Liver (tissue), 9 donors: ENCODE measurements around the gene EEIG2. TPM values are rescaled to one million over a fixed set of nuclear protein-coding genes. Genes with fewer than 3 reads are reported as not detected.

ENCODE experiments used
- DNase-seq: peaks from one replicate; pipeline ENCODE4 v3.0.0-alpha.2; 2017; ENCODE audit warnings: low spot score
- H3K27ac ChIP-seq, 2 donors: one replicate each; pipeline ENCODE4 v1.7.0; 2013; ENCODE audit warnings: inconsistent platforms in 2 of 2, low read length in 2 of 2, control low read depth in 1 of 2, low read depth in 1 of 2, mild to moderate bottlenecking in 1 of 2
- H3K27me3 ChIP-seq, 4 donors: one replicate each; pipeline versions ENCODE4 v1.6.1 to v1.7.0; 2013; ENCODE audit warnings: low read length in 3 of 4, inconsistent platforms in 1 of 4, mild to moderate bottlenecking in 1 of 4, moderate library complexity in 1 of 4; ENCODE audit not compliant: control insufficient read depth in 4 of 4, insufficient read depth in 4 of 4
- H3K36me3 ChIP-seq, 4 donors: one replicate each; pipeline versions ENCODE4 v1.6.1 to v1.7.0; 2013; ENCODE audit warnings: low read length in 3 of 4, mild to moderate bottlenecking in 3 of 4, low read depth in 1 of 4, moderate library complexity in 1 of 4; ENCODE audit not compliant: control insufficient read depth in 4 of 4, insufficient read depth in 3 of 4
- H3K4me1 ChIP-seq, 4 donors: one replicate each; pipeline versions ENCODE4 v1.6.1 to v1.7.0; 2013; ENCODE audit warnings: low read length in 3 of 4, mild to moderate bottlenecking in 3 of 4, moderate library complexity in 1 of 4; ENCODE audit not compliant: control insufficient read depth in 4 of 4, insufficient read depth in 4 of 4
- H3K4me3 ChIP-seq, 3 donors: one replicate each; pipeline versions ENCODE4 v1.6.1 to v1.7.0; 2013; ENCODE audit warnings: low read length in 3 of 3, control low read depth in 1 of 3, low read depth in 1 of 3, mild to moderate bottlenecking in 1 of 3
- H3K9ac ChIP-seq, 2 donors: one replicate each; pipeline ENCODE4 v1.7.0; 2013; ENCODE audit warnings: low read length in 2 of 2, mild to moderate bottlenecking in 2 of 2, moderate library complexity in 2 of 2, control low read depth in 1 of 2, low read depth in 1 of 2
- H3K9me3 ChIP-seq, 4 donors: one replicate each; pipeline versions ENCODE4 v1.6.1 to v1.7.0; 2013; ENCODE audit warnings: low read length in 3 of 4; ENCODE audit not compliant: control insufficient read depth in 4 of 4
- EGR1 ChIP-seq, 2 donors: IDR thresholded peaks; 2 replicates each; pipeline ENCODE4 v1.6.1; 2016 to 2018; ENCODE audit warnings: antibody characterized with exemption in 2 of 2, low read depth in 2 of 2
- FOXA1 ChIP-seq: IDR thresholded peaks from 2 replicates; pipeline ENCODE4 v1.6.1; 2016; ENCODE audit warnings: antibody characterized with exemption
- FOXA2 ChIP-seq: IDR thresholded peaks from 2 replicates; pipeline ENCODE4 v1.6.1; 2016; ENCODE audit warnings: antibody characterized with exemption
- GABPA ChIP-seq, 2 donors: IDR thresholded peaks in 1 of 2; conservative IDR thresholded peaks in 1 of 2; 2 replicates each; pipeline ENCODE4 v1.6.1; 2016; ENCODE audit warnings: antibody characterized with exemption in 2 of 2, mild to moderate bottlenecking in 1 of 2, moderate library complexity in 1 of 2
- HNF4A ChIP-seq, 2 donors: conservative IDR thresholded peaks; 2 replicates each; pipeline ENCODE4 v1.6.1; 2016; ENCODE audit warnings: antibody characterized with exemption in 2 of 2, mild to moderate bottlenecking in 2 of 2
- HNF4G ChIP-seq: IDR thresholded peaks from 2 replicates; pipeline ENCODE4 v1.6.1; 2016; ENCODE audit warnings: antibody characterized with exemption
- JUND ChIP-seq, 2 donors: IDR thresholded peaks; 2 replicates each; pipeline ENCODE4 v1.6.1; 2016; ENCODE audit warnings: antibody characterized with exemption in 2 of 2
- NR2F2 ChIP-seq: IDR thresholded peaks from 2 replicates; pipeline ENCODE4 v1.6.1; 2016; ENCODE audit warnings: antibody characterized with exemption
- RAD21 ChIP-seq, 2 donors: IDR thresholded peaks; 2 replicates each; pipeline ENCODE4 v1.6.1; 2016; ENCODE audit warnings: antibody characterized with exemption in 2 of 2, mild to moderate bottlenecking in 2 of 2
- RXRA ChIP-seq, 2 donors: IDR thresholded peaks; 2 replicates each; pipeline ENCODE4 v1.6.1; 2017 to 2018; ENCODE audit warnings: antibody characterized with exemption in 2 of 2, mild to moderate bottlenecking in 1 of 2
- SP1 ChIP-seq: IDR thresholded peaks from 2 replicates; pipeline ENCODE4 v1.6.1; 2018; ENCODE audit warnings: antibody characterized with exemption, mild to moderate bottlenecking
- TAF1 ChIP-seq: conservative IDR thresholded peaks from 2 replicates; pipeline ENCODE4 v1.6.1; 2016; ENCODE audit warnings: antibody characterized with exemption, mild to moderate bottlenecking
- YY1 ChIP-seq: IDR thresholded peaks from 2 replicates; pipeline ENCODE4 v1.6.1; 2016; ENCODE audit warnings: antibody characterized with exemption, mild to moderate bottlenecking
- WGBS: extraction: QIAGEN DNeasy Blood & Tissue Kit; methylation state at CpG from one replicate; pipeline ENCODE4 v1.1.7; 2013; 5-methylcytosine and 5-hydroxymethylcytosine counted together
- polyA plus RNA-seq, 2 donors: library from polyadenylated mRNA; stranded (reverse) in 1 of 2; unstranded in 1 of 2; fragments of 200-250 nt in 1 of 2; fragments of >200 nt in 1 of 2; fragmentation: Nextera tagmentation in 1 of 2; extraction: Ambion mirVana in 1 of 2; gene quantifications; one replicate each; pipeline versions ENCODE4 v1.2.1 to v1.2.3, GENCODE V29; 2013 to 2015
- total RNA-seq, 2 donors: library from RNA; depleted of rRNA; stranded (reverse); fragments of >200 nt; gene quantifications; one replicate each; pipeline ENCODE4 v1.2.3, GENCODE V29; 2014
- TF ChIP-seq, protein P1 (sequence below): IDR thresholded peaks from 2 replicates; pipeline ENCODE4 v1.6.1; 2016; ENCODE audit warnings: antibody characterized with exemption
- TF ChIP-seq, protein P2 (sequence below): IDR thresholded peaks from 2 replicates; pipeline ENCODE4 v1.6.1; 2016; ENCODE audit warnings: antibody characterized with exemption
- TF ChIP-seq, protein P3 (sequence below): fragments of 150-350 bp; IDR thresholded peaks from 2 replicates; pipeline ENCODE4 v1.5.1; 2017; ENCODE audit warnings: improper control_type of control experiment, low read depth, low read length; ENCODE audit not compliant: missing input control
- TF ChIP-seq, protein P4 (sequence below): IDR thresholded peaks from 2 replicates; pipeline ENCODE4 v1.6.1; 2016; ENCODE audit warnings: antibody characterized with exemption, mild to moderate bottlenecking
- donor health status: healthy.
- donor health status: healthy.
- donor health status: healthy.
- donor health status: healthy.
- donor health status: healthy.

EEIG2 gene
- total and polyA plus RNA-seq, 4 donors, result 0.50 to 10.6 (median 1.7) TPM

DNA sequence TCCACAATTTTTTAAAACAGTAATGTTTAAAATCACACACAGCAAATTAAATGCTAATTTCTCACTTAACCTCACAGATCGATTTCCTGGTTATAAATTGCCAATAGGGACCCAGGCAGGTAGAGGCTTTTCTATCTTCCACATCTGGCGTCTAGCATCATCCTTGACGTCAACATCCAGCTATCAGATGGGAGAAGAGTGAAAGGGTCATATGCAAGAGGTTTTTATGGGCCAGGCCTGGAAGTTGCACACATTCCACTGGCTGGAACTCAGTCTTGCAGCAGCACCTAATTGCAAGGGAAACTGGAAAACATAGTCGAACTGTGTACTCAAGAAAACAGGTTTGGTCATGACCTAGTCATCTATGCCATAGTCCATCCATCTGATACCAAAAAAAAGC is 6.0 kb upstream of the EEIG2 start:
- no peak for TF ChIP-seq EGR1 (IDR thresholded peaks at IDR 0.05; ENCODE audit: low read depth in 2 of 2)
- TF ChIP-seq JUND (IDR thresholded peaks at IDR 0.05), result no peak
- TF ChIP-seq HNF4G, result no peak
- no peak for TF ChIP-seq FOXA1
- TF ChIP-seq, protein P1, sequence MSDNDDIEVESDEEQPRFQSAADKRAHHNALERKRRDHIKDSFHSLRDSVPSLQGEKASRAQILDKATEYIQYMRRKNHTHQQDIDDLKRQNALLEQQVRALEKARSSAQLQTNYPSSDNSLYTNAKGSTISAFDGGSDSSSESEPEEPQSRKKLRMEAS, result no peak
- TF ChIP-seq HNF4A (conservative IDR thresholded peaks at IDR 0.05), result no peak
- no peak for TF ChIP-seq RAD21 (IDR thresholded peaks at IDR 0.05)
- no peak for TF ChIP-seq RXRA (IDR thresholded peaks at IDR 0.05)
- TF ChIP-seq, protein P2, sequence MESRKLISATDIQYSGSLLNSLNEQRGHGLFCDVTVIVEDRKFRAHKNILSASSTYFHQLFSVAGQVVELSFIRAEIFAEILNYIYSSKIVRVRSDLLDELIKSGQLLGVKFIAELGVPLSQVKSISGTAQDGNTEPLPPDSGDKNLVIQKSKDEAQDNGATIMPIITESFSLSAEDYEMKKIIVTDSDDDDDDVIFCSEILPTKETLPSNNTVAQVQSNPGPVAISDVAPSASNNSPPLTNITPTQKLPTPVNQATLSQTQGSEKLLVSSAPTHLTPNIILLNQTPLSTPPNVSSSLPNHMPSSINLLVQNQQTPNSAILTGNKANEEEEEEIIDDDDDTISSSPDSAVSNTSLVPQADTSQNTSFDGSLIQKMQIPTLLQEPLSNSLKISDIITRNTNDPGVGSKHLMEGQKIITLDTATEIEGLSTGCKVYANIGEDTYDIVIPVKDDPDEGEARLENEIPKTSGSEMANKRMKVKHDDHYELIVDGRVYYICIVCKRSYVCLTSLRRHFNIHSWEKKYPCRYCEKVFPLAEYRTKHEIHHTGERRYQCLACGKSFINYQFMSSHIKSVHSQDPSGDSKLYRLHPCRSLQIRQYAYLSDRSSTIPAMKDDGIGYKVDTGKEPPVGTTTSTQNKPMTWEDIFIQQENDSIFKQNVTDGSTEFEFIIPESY, result no peak
- TF ChIP-seq YY1, result no peak
- TF ChIP-seq, protein P3, sequence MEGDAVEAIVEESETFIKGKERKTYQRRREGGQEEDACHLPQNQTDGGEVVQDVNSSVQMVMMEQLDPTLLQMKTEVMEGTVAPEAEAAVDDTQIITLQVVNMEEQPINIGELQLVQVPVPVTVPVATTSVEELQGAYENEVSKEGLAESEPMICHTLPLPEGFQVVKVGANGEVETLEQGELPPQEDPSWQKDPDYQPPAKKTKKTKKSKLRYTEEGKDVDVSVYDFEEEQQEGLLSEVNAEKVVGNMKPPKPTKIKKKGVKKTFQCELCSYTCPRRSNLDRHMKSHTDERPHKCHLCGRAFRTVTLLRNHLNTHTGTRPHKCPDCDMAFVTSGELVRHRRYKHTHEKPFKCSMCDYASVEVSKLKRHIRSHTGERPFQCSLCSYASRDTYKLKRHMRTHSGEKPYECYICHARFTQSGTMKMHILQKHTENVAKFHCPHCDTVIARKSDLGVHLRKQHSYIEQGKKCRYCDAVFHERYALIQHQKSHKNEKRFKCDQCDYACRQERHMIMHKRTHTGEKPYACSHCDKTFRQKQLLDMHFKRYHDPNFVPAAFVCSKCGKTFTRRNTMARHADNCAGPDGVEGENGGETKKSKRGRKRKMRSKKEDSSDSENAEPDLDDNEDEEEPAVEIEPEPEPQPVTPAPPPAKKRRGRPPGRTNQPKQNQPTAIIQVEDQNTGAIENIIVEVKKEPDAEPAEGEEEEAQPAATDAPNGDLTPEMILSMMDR, result no peak
- no peak for TF ChIP-seq TAF1
- TF ChIP-seq, protein P4, sequence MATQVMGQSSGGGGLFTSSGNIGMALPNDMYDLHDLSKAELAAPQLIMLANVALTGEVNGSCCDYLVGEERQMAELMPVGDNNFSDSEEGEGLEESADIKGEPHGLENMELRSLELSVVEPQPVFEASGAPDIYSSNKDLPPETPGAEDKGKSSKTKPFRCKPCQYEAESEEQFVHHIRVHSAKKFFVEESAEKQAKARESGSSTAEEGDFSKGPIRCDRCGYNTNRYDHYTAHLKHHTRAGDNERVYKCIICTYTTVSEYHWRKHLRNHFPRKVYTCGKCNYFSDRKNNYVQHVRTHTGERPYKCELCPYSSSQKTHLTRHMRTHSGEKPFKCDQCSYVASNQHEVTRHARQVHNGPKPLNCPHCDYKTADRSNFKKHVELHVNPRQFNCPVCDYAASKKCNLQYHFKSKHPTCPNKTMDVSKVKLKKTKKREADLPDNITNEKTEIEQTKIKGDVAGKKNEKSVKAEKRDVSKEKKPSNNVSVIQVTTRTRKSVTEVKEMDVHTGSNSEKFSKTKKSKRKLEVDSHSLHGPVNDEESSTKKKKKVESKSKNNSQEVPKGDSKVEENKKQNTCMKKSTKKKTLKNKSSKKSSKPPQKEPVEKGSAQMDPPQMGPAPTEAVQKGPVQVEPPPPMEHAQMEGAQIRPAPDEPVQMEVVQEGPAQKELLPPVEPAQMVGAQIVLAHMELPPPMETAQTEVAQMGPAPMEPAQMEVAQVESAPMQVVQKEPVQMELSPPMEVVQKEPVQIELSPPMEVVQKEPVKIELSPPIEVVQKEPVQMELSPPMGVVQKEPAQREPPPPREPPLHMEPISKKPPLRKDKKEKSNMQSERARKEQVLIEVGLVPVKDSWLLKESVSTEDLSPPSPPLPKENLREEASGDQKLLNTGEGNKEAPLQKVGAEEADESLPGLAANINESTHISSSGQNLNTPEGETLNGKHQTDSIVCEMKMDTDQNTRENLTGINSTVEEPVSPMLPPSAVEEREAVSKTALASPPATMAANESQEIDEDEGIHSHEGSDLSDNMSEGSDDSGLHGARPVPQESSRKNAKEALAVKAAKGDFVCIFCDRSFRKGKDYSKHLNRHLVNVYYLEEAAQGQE, result no peak
- no peak for TF ChIP-seq NR2F2
- DNase-seq, result no peak
- Histone ChIP-seq H3K36me3 (no peaks in the 10 kb centered on the region), H3K27me3 (no peaks in the 10 kb centered on the region), H3K4me3 (no peak overlapping the region), H3K9ac (no peak overlapping the region), H3K27ac (no peak overlapping the region), H3K4me1 (no peaks in the 10 kb centered on the region), H3K9me3 (no peaks in the 10 kb centered on the region)
- 80% methylated on average over 4 of the region's 4 CpGs for WGBS

GRCh38 chr1:108554682-108555427 is 5.0 kb upstream of the EEIG2 start:
- Histone ChIP-seq H3K27me3 (no peaks in the 10 kb centered on the region), H3K4me3 (no peak overlapping the region), H3K9me3 (no peaks in the 10 kb centered on the region), H3K9ac (no peak overlapping the region), H3K4me1 (peaks cover 0 to 5% (median 0%) of the 10 kb centered on the region in 4 donors), H3K27ac (no peak overlapping the region), H3K36me3 (no peaks in the 10 kb centered on the region)
- WGBS, result 84% methylated on average over 4 of the region's 4 CpGs
- no peak for DNase-seq
- TF ChIP-seq, protein P1, result no peak
- TF ChIP-seq HNF4A (conservative IDR thresholded peaks at IDR 0.05) (no peak), JUND (IDR thresholded peaks at IDR 0.05) (no peak), GABPA (IDR thresholded peaks at IDR 0.05 in 1 of 2, conservative IDR thresholded peaks at IDR 0.05 in 1 of 2) (no peak), EGR1 (IDR thresholded peaks at IDR 0.05; ENCODE audit: low read depth in 2 of 2) (no peak), HNF4G (no peak), RAD21 (IDR thresholded peaks at IDR 0.05) (no peak), FOXA1 (no peak), FOXA2 (no peak), RXRA (IDR thresholded peaks at IDR 0.05) (no peak), TAF1 (no peak), SP1 (no peak), NR2F2 (no peak), YY1 (no peak)
- TF ChIP-seq, protein P3, result no peak
- TF ChIP-seq, protein P2, result no peak
